Stimulated activated CD8-positive, alpha-beta memory T cell treated with anti-CD3 and anti-CD28 coated beads, Interleukin-4, amount 100 ng/mL, for 4 hours (primary cell): ENCODE results near the gene XIAP.
"Not testable (repeated sequence)": the region's sequence is repeated elsewhere in the genome, so short reads cannot be mapped to it uniquely, and the experiment has no call there.

Experiments used
- DNase-seq, 2 donors: peaks; one replicate each; pipeline ENCODE4 v3.0.0-alpha.2; 2020; ENCODE audit warnings: low read depth in 2 of 2, low spot score in 1 of 2

Gene XIAP

DNA sequence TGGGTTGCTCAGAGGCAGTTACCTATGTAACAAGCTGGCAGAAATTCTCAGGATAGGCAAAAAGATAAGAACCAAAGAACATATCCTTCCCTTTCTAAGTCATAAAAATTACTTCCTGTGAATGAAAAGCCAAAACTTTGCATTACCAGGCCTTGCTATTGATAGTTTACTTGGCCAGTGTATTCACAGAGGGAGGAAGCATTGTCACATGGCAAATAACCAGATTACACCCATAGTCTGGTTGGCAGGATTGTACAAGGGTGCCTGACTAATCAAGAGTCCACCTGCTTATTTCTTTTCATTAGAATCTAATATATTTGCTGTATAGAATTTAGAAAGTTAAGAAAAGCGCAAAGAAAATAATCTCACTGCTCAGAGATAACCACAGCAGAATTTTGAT lies 14.1 kb downstream of the XIAP start:
- DNase-seq = no peak

GRCh38 chrX:123876177-123876576 lies 16.3 kb downstream of the XIAP start:
- no peak for DNase-seq

DNA sequence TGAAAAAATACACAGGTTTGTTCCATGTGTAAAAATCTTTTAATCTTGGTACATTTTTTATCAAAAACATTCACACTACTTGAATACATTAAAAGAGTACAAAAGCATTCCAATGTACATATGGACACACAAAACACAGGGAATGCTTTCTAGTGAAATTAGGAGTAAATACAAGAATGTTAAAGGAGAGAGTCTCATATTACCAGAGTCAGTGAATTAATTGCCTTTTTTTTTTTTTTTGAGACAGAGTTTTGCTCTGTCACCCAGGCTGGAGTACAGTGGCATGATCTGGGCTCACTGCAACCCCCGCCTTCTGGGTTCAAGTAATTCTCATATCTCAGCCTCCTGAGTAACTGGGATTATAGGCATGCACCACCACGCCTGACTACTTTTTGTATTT lies 17.0 kb downstream of the XIAP start:
- DNase-seq = no peak

DNA sequence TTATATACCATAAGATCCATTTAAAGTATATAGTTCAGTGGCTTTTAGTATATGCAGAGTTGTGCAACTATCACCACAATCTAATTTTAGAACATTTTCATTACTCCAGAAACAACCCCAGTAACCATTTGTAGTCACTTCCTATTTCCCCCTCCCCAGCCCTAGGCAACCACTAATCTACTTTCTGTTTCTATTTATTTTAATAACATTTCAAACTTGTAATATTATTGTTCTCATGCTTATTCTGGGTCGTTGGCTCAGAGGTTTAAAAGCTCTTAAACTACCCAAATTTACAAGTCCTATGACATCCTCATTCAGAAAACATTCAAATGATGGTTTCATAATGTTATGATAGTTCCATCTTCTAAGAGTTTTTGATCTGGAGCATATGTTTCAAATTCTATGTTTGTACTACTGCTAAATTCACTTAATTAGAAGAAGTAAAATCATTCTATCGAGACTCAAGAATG lies 18.4 kb downstream of the XIAP start:
- DNase-seq = no peak

DNA sequence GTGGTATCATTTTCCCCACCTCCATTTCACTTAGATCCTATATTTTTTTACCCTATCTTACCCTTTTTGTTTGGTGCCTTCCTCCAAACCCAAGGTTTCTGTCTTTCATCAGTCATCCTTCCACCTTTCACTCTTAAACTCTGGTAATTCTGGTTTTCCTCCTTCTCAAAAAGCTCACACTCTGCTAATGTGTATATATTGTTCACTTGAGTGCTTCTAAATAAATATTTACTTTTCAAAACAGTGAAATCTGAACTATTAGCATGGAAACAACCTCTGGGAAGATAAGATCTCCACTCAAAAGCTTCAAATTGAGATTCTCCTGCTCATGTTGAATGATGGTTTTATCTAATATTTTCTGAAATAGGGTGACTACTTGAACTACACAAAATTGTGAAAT lies 21.5 kb downstream of the XIAP start:
- DNase-seq = no peak

GRCh38 chrX:123882391-123882790 lies 22.5 kb downstream of the XIAP start:
- DNase-seq = no peak

- no peak for DNase-seq
Observed at GRCh38 chrX:123884809-123885408, 25.1 kb downstream of the XIAP start.

GRCh38 chrX:123899701-123900100 lies 39.8 kb downstream of the XIAP start:
- DNase-seq = no peak

DNA sequence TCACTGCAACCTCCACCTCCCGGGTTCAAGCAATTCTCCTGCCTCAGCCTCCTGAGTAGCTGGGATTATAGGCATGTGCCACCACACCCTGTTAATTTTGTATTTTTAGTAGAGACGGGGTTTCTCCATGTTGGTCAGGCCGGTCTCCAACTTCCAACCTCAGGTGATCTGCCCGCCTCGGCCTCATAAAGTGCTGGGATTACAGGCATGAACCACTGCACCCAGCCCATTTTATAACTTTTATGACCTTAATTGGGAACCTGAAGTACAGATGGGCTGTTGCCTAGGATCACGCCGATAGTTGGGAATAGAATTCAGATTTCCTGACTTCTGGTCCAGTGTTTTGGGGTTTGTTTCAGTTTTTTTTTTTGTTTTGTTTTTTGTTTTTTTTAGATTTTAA lies 43.4 kb downstream of the XIAP start:
- not testable (repeated sequence) for DNase-seq

DNA sequence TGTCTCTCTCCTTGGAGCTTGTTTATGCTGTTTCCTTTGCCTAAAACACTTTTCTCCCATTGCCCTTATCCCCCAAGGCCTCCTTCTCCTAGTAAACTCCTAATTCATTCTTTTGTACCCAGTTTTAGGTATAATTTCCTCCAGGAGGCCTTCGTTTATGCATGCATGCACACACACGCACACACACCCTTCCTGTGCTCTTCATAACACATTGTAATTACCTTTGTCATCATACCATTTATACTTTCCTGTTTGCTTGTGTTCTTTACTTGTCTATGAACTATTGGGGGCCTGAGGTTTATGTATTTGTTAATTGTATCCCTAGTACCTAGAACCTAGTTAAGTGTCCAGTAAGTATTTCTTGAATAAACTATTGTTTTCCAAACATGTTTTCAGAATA lies 45.5 kb downstream of the XIAP start:
- no peak for DNase-seq

DNA sequence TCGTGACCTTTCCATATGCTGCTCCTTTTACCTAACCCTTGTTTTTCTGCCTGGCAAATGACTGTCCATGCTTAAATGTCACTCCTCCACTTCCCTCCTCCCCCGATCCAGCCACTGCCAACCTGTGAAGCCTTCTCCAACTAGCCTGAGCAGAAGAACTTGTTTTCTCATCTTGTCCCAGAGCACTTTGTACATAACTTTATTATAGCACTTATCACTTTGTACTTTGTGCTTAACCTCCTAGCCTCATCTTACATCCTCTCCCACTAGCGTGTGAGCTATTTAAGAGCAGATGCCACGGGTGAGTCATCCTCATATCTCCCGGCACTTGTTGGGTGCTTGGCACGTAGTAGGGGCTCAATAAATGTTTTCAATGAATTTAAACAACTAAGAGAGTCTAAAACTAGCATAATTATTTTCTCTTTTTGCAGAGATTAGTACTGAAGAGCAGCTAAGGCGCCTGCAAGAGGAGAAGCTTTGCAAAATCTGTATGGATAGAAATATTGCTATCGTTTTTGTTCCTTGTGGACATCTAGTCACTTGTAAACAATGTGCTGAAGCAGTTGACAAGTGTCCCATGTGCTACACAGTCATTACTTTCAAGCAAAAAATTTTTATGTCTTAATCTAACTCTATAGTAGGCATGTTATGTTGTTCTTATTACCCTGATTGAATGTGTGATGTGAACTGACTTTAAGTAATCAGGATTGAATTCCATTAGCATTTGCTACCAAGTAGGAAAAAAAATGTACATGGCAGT lies 46.9 kb downstream of the XIAP start:
- DNase-seq = no peak

DNA sequence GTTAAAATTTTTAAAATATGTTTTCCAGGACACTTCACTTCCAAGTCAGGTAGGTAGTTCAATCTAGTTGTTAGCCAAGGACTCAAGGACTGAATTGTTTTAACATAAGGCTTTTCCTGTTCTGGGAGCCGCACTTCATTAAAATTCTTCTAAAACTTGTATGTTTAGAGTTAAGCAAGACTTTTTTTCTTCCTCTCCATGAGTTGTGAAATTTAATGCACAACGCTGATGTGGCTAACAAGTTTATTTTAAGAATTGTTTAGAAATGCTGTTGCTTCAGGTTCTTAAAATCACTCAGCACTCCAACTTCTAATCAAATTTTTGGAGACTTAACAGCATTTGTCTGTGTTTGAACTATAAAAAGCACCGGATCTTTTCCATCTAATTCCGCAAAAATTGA lies 49.7 kb downstream of the XIAP start:
- DNase-seq = no peak

GRCh38 chrX:123917069-123917468 lies 57.2 kb downstream of the XIAP start:
- no peak for DNase-seq

DNA sequence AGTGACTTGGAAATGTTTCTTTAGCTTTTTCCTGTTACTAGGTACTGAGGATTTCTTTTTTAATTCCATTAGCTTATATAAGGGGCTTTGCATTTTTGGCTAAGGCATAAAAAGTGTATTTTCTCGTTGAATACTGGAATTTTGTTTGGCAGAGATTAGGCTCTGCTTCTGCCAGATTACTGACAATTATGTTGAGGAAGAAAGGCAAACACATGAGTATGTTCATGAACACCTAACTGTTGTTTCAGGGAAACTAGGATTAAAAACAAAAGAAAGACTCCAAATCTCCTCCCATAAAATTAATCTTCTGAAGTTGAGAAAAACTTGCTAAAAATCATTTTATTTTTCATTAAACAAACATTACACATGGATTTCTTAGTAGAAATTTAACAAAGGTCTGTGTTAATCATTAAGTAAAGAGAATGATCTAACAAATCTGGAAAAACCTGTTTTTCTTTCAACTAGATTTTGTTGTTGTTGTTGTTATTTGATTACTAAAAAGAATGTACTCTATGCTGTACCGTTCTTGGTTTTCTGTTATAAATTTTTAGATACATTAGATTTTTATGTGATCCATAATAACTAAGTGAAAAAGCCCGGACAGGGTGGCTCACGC lies 58.4 kb downstream of the XIAP start:
- no peak for DNase-seq

- DNase-seq = no peak
Observed at GRCh38 chrX:123920105-123920785, 60.4 kb downstream of the XIAP start.

DNA sequence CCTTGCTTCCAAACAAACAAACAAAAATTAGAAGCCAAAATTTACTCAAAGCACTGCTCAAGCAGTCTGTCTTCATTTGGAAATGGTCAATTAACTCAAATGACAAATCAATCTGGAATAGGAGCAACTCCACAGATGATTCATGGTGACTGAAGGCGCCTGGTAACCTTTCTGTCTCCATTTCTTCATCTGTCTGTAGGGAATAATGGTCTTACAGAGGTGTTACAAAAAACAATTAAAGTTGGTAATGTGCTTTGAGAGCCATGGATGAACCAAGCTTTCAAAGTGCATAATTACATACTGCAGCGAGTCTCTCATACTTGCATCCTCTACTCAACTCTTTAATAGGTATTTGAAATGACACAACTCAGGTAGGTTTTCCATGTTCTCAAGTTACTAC lies 63.4 kb downstream of the XIAP start:
- DNase-seq = no peak

DNA sequence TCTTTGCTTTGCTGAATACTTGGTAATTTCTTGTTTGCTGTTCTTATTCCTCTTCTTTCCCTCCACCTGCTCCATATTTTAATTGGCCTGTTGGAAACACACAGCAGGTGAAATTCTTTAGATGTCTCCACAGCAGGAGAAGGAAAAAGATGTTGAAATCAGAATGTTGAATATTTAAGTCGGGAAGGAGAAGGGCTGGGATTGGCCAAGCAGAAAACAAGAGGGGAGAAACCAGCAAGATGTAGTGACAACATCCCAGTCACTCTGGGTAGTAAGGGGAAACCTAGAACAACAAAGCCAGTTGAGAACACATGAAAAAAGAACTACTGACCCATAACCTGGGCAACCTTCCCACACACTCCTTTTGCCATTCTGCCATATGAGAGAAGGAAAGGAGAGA lies 64.3 kb downstream of the XIAP start:
- no peak for DNase-seq

DNA sequence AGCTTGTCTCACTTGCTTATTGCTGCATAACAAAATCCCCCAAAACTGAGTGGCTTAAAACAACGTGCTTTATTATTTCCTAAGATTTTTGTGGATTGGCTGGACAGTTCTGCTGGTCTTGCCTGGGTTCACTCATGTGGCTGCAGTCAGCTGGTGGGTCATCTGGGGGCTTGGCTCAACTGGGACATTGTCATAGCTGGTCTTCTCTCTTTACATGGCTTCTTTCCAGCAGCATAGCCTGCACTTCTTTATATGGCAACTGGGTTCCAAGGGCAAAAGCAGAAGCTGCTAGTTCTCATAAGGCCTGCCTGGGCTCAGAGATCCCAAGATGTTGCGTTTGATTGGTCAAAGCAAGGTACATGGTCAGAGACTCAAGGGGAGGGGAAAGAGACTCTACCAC lies 68.0 kb downstream of the XIAP start:
- no peak for DNase-seq

DNA sequence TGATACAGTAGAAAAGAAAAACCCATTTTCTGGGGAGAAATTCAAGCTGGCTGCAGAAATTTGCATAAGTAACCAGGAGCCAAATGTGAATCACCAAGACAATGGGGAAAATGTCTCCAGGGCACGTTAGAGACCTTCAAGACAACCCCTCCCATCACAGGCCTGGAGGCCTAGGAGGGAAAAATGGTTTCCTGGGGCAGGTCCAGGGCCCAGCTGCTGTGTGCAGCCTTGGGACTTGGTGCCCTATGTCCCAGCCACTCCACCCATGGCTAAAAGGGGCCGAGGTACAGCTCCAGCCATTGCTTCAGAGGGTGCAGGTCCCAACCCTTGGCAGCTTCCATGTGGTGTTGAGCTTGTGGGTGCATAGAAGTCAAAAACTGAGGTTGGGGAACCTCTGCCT lies 72.2 kb downstream of the XIAP start:
- DNase-seq = not testable (repeated sequence)

- no peak for DNase-seq
Observed at GRCh38 chrX:123943074-123943473, 83.2 kb downstream of the XIAP start.

DNA sequence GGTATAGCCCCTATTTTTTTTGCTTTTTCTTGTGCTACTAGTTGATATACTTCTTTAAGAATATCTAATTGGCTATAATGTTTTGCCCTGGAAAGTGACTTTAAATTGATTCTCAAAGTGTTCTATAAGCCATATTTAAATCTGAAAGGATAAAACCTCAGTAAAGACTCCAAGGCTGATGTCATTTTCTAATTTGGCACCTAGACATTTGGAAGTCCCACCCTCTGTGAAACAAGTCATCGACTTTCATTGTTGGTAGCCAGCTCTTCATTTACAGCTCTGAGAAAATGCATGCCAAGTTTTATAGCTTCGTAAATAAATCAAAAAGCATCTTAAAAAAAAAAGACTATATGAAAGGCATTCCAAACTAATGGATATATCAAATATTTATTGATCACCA lies 83.6 kb downstream of the XIAP start:
- DNase-seq = no peak

GRCh38 chrX:123949846-123950245 lies 90.0 kb downstream of the XIAP start:
- DNase-seq = no peak
